ENCODE measurements around the gene BTBD16.

DNA sequence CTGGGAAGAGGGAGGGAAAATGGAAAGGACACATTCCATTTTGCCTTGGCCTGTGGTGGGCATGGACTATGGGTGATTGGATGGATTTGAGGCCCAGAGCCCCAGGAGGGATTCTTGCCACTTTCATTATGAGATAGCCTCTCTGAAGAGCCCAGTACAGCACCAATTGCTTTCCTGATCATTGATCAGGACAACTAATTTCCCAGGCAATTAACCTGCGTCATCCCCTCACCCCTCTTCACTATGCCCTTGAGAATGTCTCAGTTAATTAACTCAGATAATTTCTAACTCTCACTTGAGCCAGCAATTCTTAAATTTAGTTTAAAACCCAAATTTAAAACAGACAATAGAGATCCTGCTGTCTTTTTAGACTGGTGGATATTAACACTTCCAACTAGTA lies 90.0 kb downstream of the BTBD16 start:
- TF ChIP-seq POLR2A (IDR thresholded peaks at IDR 0.05), result no peak
- TF ChIP-seq, protein P1, sequence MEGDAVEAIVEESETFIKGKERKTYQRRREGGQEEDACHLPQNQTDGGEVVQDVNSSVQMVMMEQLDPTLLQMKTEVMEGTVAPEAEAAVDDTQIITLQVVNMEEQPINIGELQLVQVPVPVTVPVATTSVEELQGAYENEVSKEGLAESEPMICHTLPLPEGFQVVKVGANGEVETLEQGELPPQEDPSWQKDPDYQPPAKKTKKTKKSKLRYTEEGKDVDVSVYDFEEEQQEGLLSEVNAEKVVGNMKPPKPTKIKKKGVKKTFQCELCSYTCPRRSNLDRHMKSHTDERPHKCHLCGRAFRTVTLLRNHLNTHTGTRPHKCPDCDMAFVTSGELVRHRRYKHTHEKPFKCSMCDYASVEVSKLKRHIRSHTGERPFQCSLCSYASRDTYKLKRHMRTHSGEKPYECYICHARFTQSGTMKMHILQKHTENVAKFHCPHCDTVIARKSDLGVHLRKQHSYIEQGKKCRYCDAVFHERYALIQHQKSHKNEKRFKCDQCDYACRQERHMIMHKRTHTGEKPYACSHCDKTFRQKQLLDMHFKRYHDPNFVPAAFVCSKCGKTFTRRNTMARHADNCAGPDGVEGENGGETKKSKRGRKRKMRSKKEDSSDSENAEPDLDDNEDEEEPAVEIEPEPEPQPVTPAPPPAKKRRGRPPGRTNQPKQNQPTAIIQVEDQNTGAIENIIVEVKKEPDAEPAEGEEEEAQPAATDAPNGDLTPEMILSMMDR (IDR thresholded peaks at IDR 0.05), result no peak
